DOHH2 (cell line): ENCODE data around the gene TSPAN6.

ENCODE experiments used
- H3F3A ChIP-seq: fragments of 200-600 bp; sonication (generic), shearing (Covaris generic); 2 replicates; pipeline ENCODE4 v1.6.0; 2016; ENCODE audit warnings: antibody characterized with exemption, mild to moderate bottlenecking; ENCODE audit not compliant: control insufficient read depth, insufficient read depth
- H3K27ac ChIP-seq: fragments of 200-600 bp; sonication (generic); 2 replicates; pipeline ENCODE4 v1.5.1; 2014; ENCODE audit warnings: low read depth, mild to moderate bottlenecking, low read length, moderate library complexity
- H3K27me3 ChIP-seq: fragments of 200-600 bp; sonication (generic); 2 replicates; pipeline ENCODE4 v1.6.1; 2014; ENCODE audit warnings: mild to moderate bottlenecking, low read length, mixed read lengths; ENCODE audit not compliant: control insufficient read depth
- H3K36me3 ChIP-seq: fragments of 200-600 bp; sonication (generic); 2 replicates; pipeline ENCODE4 v1.6.1; 2014; ENCODE audit warnings: mild to moderate bottlenecking, low read length, moderate library complexity, mixed read lengths; ENCODE audit not compliant: control insufficient read depth
- H3K4me1 ChIP-seq: fragments of 200-600 bp; sonication (generic); 2 replicates; pipeline ENCODE4 v1.6.1; 2014; ENCODE audit warnings: mild to moderate bottlenecking, low read length, mixed read lengths; ENCODE audit not compliant: control insufficient read depth
- H3K4me2 ChIP-seq: fragments of 200-600 bp; sonication (generic); 2 replicates; pipeline ENCODE4 v1.6.0; 2014; ENCODE audit warnings: mild to moderate bottlenecking, low read length, moderate library complexity
- H3K4me3 ChIP-seq: fragments of 200-600 bp; sonication (generic); 2 replicates; pipeline ENCODE4 v1.5.1; 2014; ENCODE audit warnings: mild to moderate bottlenecking, low read length, mixed read lengths
- H3K79me2 ChIP-seq: fragments of 200-600 bp; sonication (generic); 2 replicates; pipeline ENCODE4 v1.6.1; 2014; ENCODE audit warnings: mild to moderate bottlenecking, low read length, mixed read lengths; ENCODE audit not compliant: control insufficient read depth
- H3K9me2 ChIP-seq: fragments of 200-600 bp; sonication (generic); replicated peaks from 2 replicates; pipeline ENCODE4 v1.6.1; 2014; ENCODE audit warnings: mild to moderate bottlenecking, low read length, mixed read lengths; ENCODE audit not compliant: control insufficient read depth
- H3K9me3 ChIP-seq: fragments of 200-600 bp; sonication (generic); 2 replicates; pipeline ENCODE4 v1.6.1; 2014; ENCODE audit warnings: antibody characterized with exemption, low read length, mixed read lengths; ENCODE audit not compliant: control insufficient read depth, insufficient read depth
- H4K20me1 ChIP-seq: fragments of 200-600 bp; sonication (generic); 2 replicates; pipeline ENCODE4 v1.6.0; 2014; ENCODE audit warnings: low read depth, mild to moderate bottlenecking, antibody characterized with exemption, low read length, moderate library complexity; ENCODE audit not compliant: control insufficient read depth, insufficient read depth
- CTCF ChIP-seq: fragments of 200-600 bp; sonication (generic); IDR thresholded peaks from one replicate; pipeline ENCODE4 v1.5.1; 2014; ENCODE audit warnings: antibody characterized with exemption, mild to moderate bottlenecking, low read depth, low read length; ENCODE audit not compliant: poor library complexity, severe bottlenecking
- EZH2phosphoT487 ChIP-seq: fragments of 200-600 bp; sonication (generic); IDR thresholded peaks from 2 replicates; pipeline ENCODE4 v1.6.1; 2017; ENCODE audit warnings: borderline replicate concordance, mild to moderate bottlenecking, antibody characterized with exemption, low read length, moderate library complexity, mixed read lengths

The TSPAN6 gene

GRCh38 chrX:100591256-100592051, 45.2 kb downstream of the TSPAN6 start:
- Histone ChIP-seq H3F3A (no peaks in the 10 kb centered on the region), H3K4me2 (no peak overlapping the region), H3K4me3 (no peak overlapping the region), H4K20me1 (no peaks in the 10 kb centered on the region), H3K9me3 (no peaks in the 10 kb centered on the region), H3K36me3 (no peaks in the 10 kb centered on the region), H3K79me2 (no peaks in the 10 kb centered on the region), H3K27me3 (no peaks in the 10 kb centered on the region), H3K9me2 (no peaks in the 10 kb centered on the region), H3K4me1 (no peaks in the 10 kb centered on the region), H3K27ac (no peak overlapping the region)
- no peak for TF ChIP-seq EZH2phosphoT487
- no peak for TF ChIP-seq CTCF

GRCh38 chrX:100587861-100588260, 48.7 kb downstream of the TSPAN6 start:
- no peaks in the 10 kb centered on the region for H3K9me3 ChIP-seq
- H3K9me2 ChIP-seq, result no peaks in the 10 kb centered on the region
- no peak overlapping the region for H3K4me3 ChIP-seq
- no peaks in the 10 kb centered on the region for H3K79me2 ChIP-seq
- no peaks in the 10 kb centered on the region for H4K20me1 ChIP-seq
- no peak for TF ChIP-seq EZH2phosphoT487
- no peak for TF ChIP-seq CTCF
- H3K4me2 ChIP-seq, result no peak overlapping the region
- H3K27ac ChIP-seq, result no peak overlapping the region
- H3K4me1 ChIP-seq, result no peaks in the 10 kb centered on the region
- no peaks in the 10 kb centered on the region for H3K36me3 ChIP-seq
- H3K27me3 ChIP-seq, result no peaks in the 10 kb centered on the region
- H3F3A ChIP-seq, result no peaks in the 10 kb centered on the region

GRCh38 chrX:100586747-100587146, 49.9 kb downstream of the TSPAN6 start:
- Histone ChIP-seq H4K20me1 (no peaks in the 10 kb centered on the region), H3K9me3 (no peaks in the 10 kb centered on the region), H3K27me3 (no peaks in the 10 kb centered on the region), H3K27ac (no peak overlapping the region), H3K4me3 (no peak overlapping the region), H3F3A (no peaks in the 10 kb centered on the region), H3K4me1 (no peaks in the 10 kb centered on the region), H3K79me2 (no peaks in the 10 kb centered on the region), H3K9me2 (no peaks in the 10 kb centered on the region), H3K4me2 (no peak overlapping the region), H3K36me3 (no peaks in the 10 kb centered on the region)
- no peak for TF ChIP-seq CTCF
